Natural killer cell (primary cell): ENCODE measurements around the gene UST. TPM values are rescaled to one million over a fixed set of nuclear protein-coding genes. Genes with fewer than 3 reads are reported as not detected.
A peak's percentile ranks its signal among the peaks of the same experiment; 100 is the strongest.

Source experiments
- ATAC-seq, 3 donors: fragments of 150-1000 bp in 2 of 3; fragments of 200-7000 bp in 1 of 3; cut with Tn5 transposase; 1 replicate in 1 of 3; 2 replicates in 2 of 3; pipeline ENCODE4 v1.10.0; 2021; ENCODE audit warnings: mild to moderate bottlenecking in 2 of 3, moderate library complexity in 2 of 3
- DNase-seq, 2 donors: peaks; one replicate each; pipeline versions ENCODE4 v3.0.0 to v3.0.0-alpha.2; 2013 to 2021; ENCODE audit warnings: mixed read lengths in 1 of 2
- H3K27ac ChIP-seq: one replicate; pipeline ENCODE4 v1.5.1; 2013; ENCODE audit warnings: mild to moderate bottlenecking, low read length
- H3K27me3 ChIP-seq: one replicate; pipeline ENCODE4 v1.6.1; 2013; ENCODE audit warnings: low read length; ENCODE audit not compliant: control insufficient read depth, insufficient read depth
- H3K36me3 ChIP-seq: one replicate; pipeline ENCODE4 v1.6.1; 2013; ENCODE audit warnings: low read length; ENCODE audit not compliant: control insufficient read depth, insufficient read depth
- H3K4me1 ChIP-seq: one replicate; pipeline ENCODE4 v1.6.1; 2013; ENCODE audit warnings: low read length; ENCODE audit not compliant: control insufficient read depth, insufficient read depth
- H3K4me3 ChIP-seq: one replicate; pipeline ENCODE4 v1.5.1; 2013; ENCODE audit warnings: low read length
- H3K9me3 ChIP-seq: one replicate; pipeline ENCODE4 v1.6.1; 2013; ENCODE audit warnings: low read length; ENCODE audit not compliant: control insufficient read depth, insufficient read depth
- H3K27ac Mint-ChIP-seq, 2 donors: one replicate each; pipeline ENCODE4 v1.8.0; 2022; ENCODE audit warnings: mild to moderate bottlenecking in 2 of 2, mixed read lengths in 2 of 2, moderate library complexity in 1 of 2
- H3K27me3 Mint-ChIP-seq, 2 donors: one replicate each; pipeline ENCODE4 v1.8.0; 2022; ENCODE audit warnings: low read depth in 2 of 2, mixed read lengths in 2 of 2
- H3K36me3 Mint-ChIP-seq: one replicate; pipeline ENCODE4 v1.8.0; 2022; ENCODE audit warnings: mixed read lengths
- H3K4me1 Mint-ChIP-seq, 2 donors: one replicate each; pipeline ENCODE4 v1.8.0; 2022; ENCODE audit warnings: mixed read lengths in 2 of 2
- H3K4me3 Mint-ChIP-seq: one replicate; pipeline ENCODE4 v1.8.0; 2022; ENCODE audit warnings: mild to moderate bottlenecking, moderate library complexity, mixed read lengths
- H3K9me3 Mint-ChIP-seq, 2 donors: one replicate each; pipeline ENCODE4 v1.8.0; 2022; ENCODE audit warnings: mixed read lengths in 2 of 2
- WGBS: methylation state at CpG from one replicate; pipeline ENCODE4 v1.1.7; 2013; ENCODE audit warnings: missing lambda C conversion rate; ENCODE audit not compliant: insufficient coverage; 5-methylcytosine and 5-hydroxymethylcytosine counted together
- intact Hi-C: fragments of 100-400 bp; cut with micrococcal nuclease; formaldehyde crosslinking; loops from one replicate; pipeline ENCODE4 v1.14.2; 2022
- total RNA-seq, 4 donors: library from RNA; stranded (reverse); fragments of 120-200 nt in 1 of 4; gene quantifications; one replicate each; pipeline versions ENCODE4 v1.2.3 to v1.2.4, GENCODE V29; 2013 to 2022
- TF ChIP-seq, protein P1 (sequence below): fragments of 200-600 bp; IDR thresholded peaks from one replicate; pipeline ENCODE4 v1.8.0; 2022; ENCODE audit warnings: antibody characterized with exemption

The UST gene
- total RNA-seq, 3 donors from 2014 or later (not counting 1 experiment from before 2014, with no cell fraction given), result 6.3 to 11.9 (median 10.6) TPM

GRCh38 chr6:148739822-148740128 lies 7.1 kb upstream of the UST start:
- Mint-ChIP-seq H3K27me3 (peaks cover 0 to 8% of the 10 kb centered on the region in 2 donors), H3K36me3 (no peaks in the 10 kb centered on the region), H3K27ac (peak overlapping the region; percentile 19 to 47), H3K9me3 (no peaks in the 10 kb centered on the region), H3K4me3 (no peak overlapping the region), H3K4me1 (no peaks in the 10 kb centered on the region)
- no peak overlapping the region for H3K4me3 ChIP-seq
- intact Hi-C loops, result no loop called here
- H3K9me3 ChIP-seq, result no peaks in the 10 kb centered on the region
- ATAC-seq, result peak; percentile 26 to 43 (median 37)
- no peaks in the 10 kb centered on the region for H3K4me1 ChIP-seq
- no peaks in the 10 kb centered on the region for H3K36me3 ChIP-seq
- DNase-seq, result no peak
- TF ChIP-seq, protein P1, sequence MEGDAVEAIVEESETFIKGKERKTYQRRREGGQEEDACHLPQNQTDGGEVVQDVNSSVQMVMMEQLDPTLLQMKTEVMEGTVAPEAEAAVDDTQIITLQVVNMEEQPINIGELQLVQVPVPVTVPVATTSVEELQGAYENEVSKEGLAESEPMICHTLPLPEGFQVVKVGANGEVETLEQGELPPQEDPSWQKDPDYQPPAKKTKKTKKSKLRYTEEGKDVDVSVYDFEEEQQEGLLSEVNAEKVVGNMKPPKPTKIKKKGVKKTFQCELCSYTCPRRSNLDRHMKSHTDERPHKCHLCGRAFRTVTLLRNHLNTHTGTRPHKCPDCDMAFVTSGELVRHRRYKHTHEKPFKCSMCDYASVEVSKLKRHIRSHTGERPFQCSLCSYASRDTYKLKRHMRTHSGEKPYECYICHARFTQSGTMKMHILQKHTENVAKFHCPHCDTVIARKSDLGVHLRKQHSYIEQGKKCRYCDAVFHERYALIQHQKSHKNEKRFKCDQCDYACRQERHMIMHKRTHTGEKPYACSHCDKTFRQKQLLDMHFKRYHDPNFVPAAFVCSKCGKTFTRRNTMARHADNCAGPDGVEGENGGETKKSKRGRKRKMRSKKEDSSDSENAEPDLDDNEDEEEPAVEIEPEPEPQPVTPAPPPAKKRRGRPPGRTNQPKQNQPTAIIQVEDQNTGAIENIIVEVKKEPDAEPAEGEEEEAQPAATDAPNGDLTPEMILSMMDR, result no peak
- H3K27me3 ChIP-seq, result no peaks in the 10 kb centered on the region
- 83% methylated on average over 3 of the region's 3 CpGs for WGBS
- H3K27ac ChIP-seq, result no peak overlapping the region

GRCh38 chr6:148743476-148743875 lies 3.4 kb upstream of the UST start:
- H3K27me3 Mint-ChIP-seq, result peaks cover 0 to 8% of the 10 kb centered on the region in 2 donors
- 83% methylated on average over 3 of the region's 4 CpGs for WGBS
- TF ChIP-seq, protein P1, result no peak

DNA sequence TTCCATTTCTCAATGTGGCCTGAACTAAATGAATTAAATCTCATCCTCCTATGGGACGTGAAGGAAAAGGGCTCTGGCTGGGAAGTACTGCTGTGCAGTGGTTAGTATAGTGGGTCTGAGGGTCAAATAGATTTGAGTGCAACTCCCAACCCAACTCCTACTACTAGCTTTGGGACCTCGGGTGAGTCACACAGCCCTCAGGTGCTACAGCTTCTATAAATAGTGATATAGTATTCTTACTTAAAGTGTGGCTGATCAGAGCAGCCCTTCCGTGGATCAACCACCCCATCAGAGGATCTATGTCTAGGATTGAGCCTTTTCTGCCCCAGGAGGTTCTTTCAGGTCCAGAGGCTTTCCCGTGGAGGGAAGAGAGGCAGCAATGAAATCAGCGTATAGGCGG lies 904 bp upstream of the UST start:
- H3K27me3 ChIP-seq, result no peaks in the 10 kb centered on the region
- WGBS, result 18% methylated on average over 3 of the region's 6 CpGs
- intact Hi-C loops, result loop anchor here (1.0 to 5.0 kb wide), 6 partner anchors 12 to 571 kb away; partner anchors contain the start of gene TAB2

More at GRCh38 chr6:148743476-148743875, 3.4 kb upstream of the UST start:
- peaks cover 11% of the 10 kb centered on the region for H3K4me1 ChIP-seq
- H3K27me3 ChIP-seq, result no peaks in the 10 kb centered on the region
- intact Hi-C loops, result no loop called here
- H3K27ac ChIP-seq, result no peak overlapping the region
- H3K4me3 ChIP-seq, result no peak overlapping the region
- DNase-seq (no peak), ATAC-seq (no peak)
- Mint-ChIP-seq H3K27ac (no peak overlapping the region), H3K9me3 (no peaks in the 10 kb centered on the region), H3K4me3 (no peak overlapping the region), H3K4me1 (peaks cover 13 to 18% of the 10 kb centered on the region in 2 donors), H3K36me3 (no peaks in the 10 kb centered on the region)
- no peaks in the 10 kb centered on the region for H3K36me3 ChIP-seq
- no peaks in the 10 kb centered on the region for H3K9me3 ChIP-seq

More for the DNA sequence above, 904 bp upstream of the UST start:
- no peak for ATAC-seq
- Mint-ChIP-seq H3K9me3 (no peaks in the 10 kb centered on the region), H3K4me3 (peak overlapping the region; percentile 99), H3K36me3 (no peaks in the 10 kb centered on the region), H3K4me1 (peaks cover 34 to 41% of the 10 kb centered on the region in 2 donors), H3K27me3 (peaks cover 0 to 8% of the 10 kb centered on the region in 2 donors), H3K27ac (peak overlapping the region; percentile 84 to 95)
- Histone ChIP-seq H3K9me3 (no peaks in the 10 kb centered on the region), H3K4me3 (peak overlapping the region; percentile 77), H3K27ac (peak overlapping the region; percentile 80), H3K36me3 (no peaks in the 10 kb centered on the region), H3K4me1 (peaks cover 20% of the 10 kb centered on the region)
- DNase-seq, result no peak
- TF ChIP-seq, protein P1, result no peak
